Measurements from ENCODE around the gene SMIM33.

SMIM33 gene

GRCh38 chr5:139470821-139471300, at the start of gene SMIM33:
TSS of gene SMIM33 (plus strand) at chr5:139471004. CDS start at chr5:139471122, 118 bp downstream.
- no peak for TF ChIP-seq CTCF (conservative IDR thresholded peaks at IDR 0.05; ENCODE audit: control insufficient read depth, insufficient read depth, low read depth, low read length)
- DNase-seq (ENCODE audit: low read depth), result no peak
- H3K4me3 ChIP-seq (ENCODE audit: control insufficient read depth, low read depth, low read length), result no peak within 1 kb of the TSS

- TF ChIP-seq CTCF (conservative IDR thresholded peaks at IDR 0.05; ENCODE audit: control insufficient read depth, insufficient read depth, low read depth, low read length), result peak; percentile 94
- DNase-seq (ENCODE audit: low read depth), result peak; percentile 77
- no peak overlapping the region for H3K4me3 ChIP-seq (ENCODE audit: control insufficient read depth, low read depth, low read length)
Observed at GRCh38 chr5:139422307-139422893, 48.4 kb upstream of the SMIM33 start.

GRCh38 chr5:139425497-139425896, 45.3 kb upstream of the SMIM33 start:
- no peak for DNase-seq (ENCODE audit: low read depth)
- no peak overlapping the region for H3K4me3 ChIP-seq (ENCODE audit: control insufficient read depth, low read depth, low read length)
- no peak for TF ChIP-seq CTCF (conservative IDR thresholded peaks at IDR 0.05; ENCODE audit: control insufficient read depth, insufficient read depth, low read depth, low read length)

GRCh38 chr5:139426203-139426885, 44.5 kb upstream of the SMIM33 start:
- DNase-seq (ENCODE audit: low read depth), result no peak
- TF ChIP-seq CTCF (conservative IDR thresholded peaks at IDR 0.05; ENCODE audit: control insufficient read depth, insufficient read depth, low read depth, low read length), result no peak
- no peak overlapping the region for H3K4me3 ChIP-seq (ENCODE audit: control insufficient read depth, low read depth, low read length)

GRCh38 chr5:139430015-139430414, 40.8 kb upstream of the SMIM33 start:
- no peak for DNase-seq (ENCODE audit: low read depth)
- TF ChIP-seq CTCF (conservative IDR thresholded peaks at IDR 0.05; ENCODE audit: control insufficient read depth, insufficient read depth, low read depth, low read length), result no peak
- no peak overlapping the region for H3K4me3 ChIP-seq (ENCODE audit: control insufficient read depth, low read depth, low read length)

- no peak for TF ChIP-seq CTCF (conservative IDR thresholded peaks at IDR 0.05; ENCODE audit: control insufficient read depth, insufficient read depth, low read depth, low read length)
- no peak overlapping the region for H3K4me3 ChIP-seq (ENCODE audit: control insufficient read depth, low read depth, low read length)
- DNase-seq (ENCODE audit: low read depth), result no peak
Observed at GRCh38 chr5:139431706-139432105, 39.1 kb upstream of the SMIM33 start.

Measured in fibroblast of mammary gland (primary cell).